ENCODE results near the gene LSM4. TPM values are rescaled to one million over a fixed set of nuclear protein-coding genes. Genes with fewer than 3 reads are reported as not detected.

The LSM4 gene
- total and polyA plus RNA-seq, 2 of the 4 experiments (the other 2 are of a cell fraction): 44.8 to 118 TPM

GRCh38 chr19:18319591-18320135 lies 3.2 kb downstream of the LSM4 start:
- no CpG with 5 or more reads among the region's 7 CpGs for WGBS, 2 experiments (ENCODE audit: extremely low coverage in 2 of 2, insufficient read length in 1 of 2)
- intact Hi-C loops (cut with micrococcal nuclease): loop anchor here (5.0 kb wide), 1 partner anchor 117 kb away; the partner anchor contains the start of gene RAB3A
- no peak overlapping the region for H4K5ac ChIP-seq (ENCODE audit: low read depth, low read length)
- no peak overlapping the region for H3K18ac ChIP-seq (ENCODE audit: low read depth, low read length)
- H3K56ac ChIP-seq (ENCODE audit: extremely low read depth, insufficient read depth, low read length): no peak overlapping the region
- DNase-seq: no peak
- H3K36me3 ChIP-seq (ENCODE audit: control insufficient read depth, insufficient read depth, low read length): peaks cover 6% of the 10 kb centered on the region
- POLR2A ChIA-PET (ENCODE audit: unreplicated experiment): no interaction called here
- dilution Hi-C loops (cut with HindIII; ENCODE audit: low sequenced_read_pairs, unreplicated experiment): no loop called here
- ATAC-seq (ENCODE audit: low read depth): no peak
- H3K79me1 ChIP-seq (ENCODE audit: low read depth in 1 of 2, low read length in 2 of 2): peaks cover 40 to 75% of the 10 kb centered on the region in 2 experiments
- H3K14ac ChIP-seq (replicated peaks; ENCODE audit: low read depth, low read length): no peak overlapping the region
- CTCF ChIA-PET: interaction anchor here (3.7 kb wide), 1 partner anchor 40 kb away, joined by 49 read pairs; the partner anchor contains the start of gene JUND
- no TSS peak for BruUV-seq (replicated peaks)
- H2BK15ac ChIP-seq (ENCODE audit: low read depth, low read length): no peak overlapping the region
- H4K20me1 ChIP-seq (ENCODE audit: insufficient read depth, low read length): 0 out of 2 replicates have a peak, but pooled peaks cover 3% of the 10 kb centered on the region
- no peak overlapping the region for H2BK5ac ChIP-seq (ENCODE audit: low read depth, low read length, poor library complexity, severe bottlenecking)
- H3K4me3 ChIP-seq (ENCODE audit: insufficient read depth, low read depth, low read length): no peak overlapping the region
- no peak overlapping the region for H2BK120ac ChIP-seq (ENCODE audit: low read depth, low read length)
- H3K4me2 ChIP-seq (ENCODE audit: low read depth, low read length): no peak overlapping the region
- H2AK5ac ChIP-seq (ENCODE audit: low read depth, low read length): no peak overlapping the region
- no peak overlapping the region for H2AFZ ChIP-seq (replicated peaks; ENCODE audit: low read length, poor library complexity)
- H3K9ac ChIP-seq (ENCODE audit: low read depth, low read length): no peak overlapping the region
- no peak overlapping the region for H4K91ac ChIP-seq (ENCODE audit: insufficient read depth, low read depth, low read length)
- H3K23ac ChIP-seq (ENCODE audit: low read depth, low read length): no peak overlapping the region
- H2AK9ac ChIP-seq (replicated peaks; ENCODE audit: low read depth, low read length, poor library complexity): no peak overlapping the region
- no peaks in the 10 kb centered on the region for H3K27me3 ChIP-seq (ENCODE audit: control insufficient read depth, insufficient read depth, low read length)
- TF ChIP-seq FOS (IDR thresholded peaks at IDR 0.05; ENCODE audit: low read depth, low read length): no peak
- in situ Hi-C loops (cut with MboI; ENCODE audit: low sequenced_read_pairs): loop anchor here (5.0 to 10.0 kb wide), 2 partner anchors 42 to 125 kb away; partner anchors contain the start of gene MPV17L2
- no peaks in the 10 kb centered on the region for H3K9me3 ChIP-seq (ENCODE audit: control insufficient read depth, insufficient read depth, low read length)
- H4K8ac ChIP-seq (ENCODE audit: low read depth in 2 of 2, low read length in 2 of 2): no peak overlapping the region
- H3K9me1 ChIP-seq (ENCODE audit: insufficient read depth, low read length): peaks cover 7% of the 10 kb centered on the region
- no peak overlapping the region for H2BK20ac ChIP-seq (ENCODE audit: low read depth, low read length)
- H3K4me1 ChIP-seq (ENCODE audit: control insufficient read depth, insufficient read depth, low read length): peaks cover 5% of the 10 kb centered on the region; the same call in 1 of the 2 replicates
- no peak overlapping the region for H3K4ac ChIP-seq (ENCODE audit: low read depth, low read length)
- no peak overlapping the region for H3K27ac ChIP-seq (ENCODE audit: insufficient read depth, low read length)

Measured in IMR-90 (cell line).